ENCODE results near the gene MINDY4B. TPM values are rescaled to one million over a fixed set of nuclear protein-coding genes. Genes with fewer than 3 reads are reported as not detected.
"Not testable (repeated sequence)": the region's sequence is repeated elsewhere in the genome, so short reads cannot be mapped to it uniquely, and the experiment has no call there.

Gene MINDY4B
- total RNA-seq, 3 donors from 2014 or later (not counting 1 experiment from before 2014, with no cell fraction given): not detected

DNA sequence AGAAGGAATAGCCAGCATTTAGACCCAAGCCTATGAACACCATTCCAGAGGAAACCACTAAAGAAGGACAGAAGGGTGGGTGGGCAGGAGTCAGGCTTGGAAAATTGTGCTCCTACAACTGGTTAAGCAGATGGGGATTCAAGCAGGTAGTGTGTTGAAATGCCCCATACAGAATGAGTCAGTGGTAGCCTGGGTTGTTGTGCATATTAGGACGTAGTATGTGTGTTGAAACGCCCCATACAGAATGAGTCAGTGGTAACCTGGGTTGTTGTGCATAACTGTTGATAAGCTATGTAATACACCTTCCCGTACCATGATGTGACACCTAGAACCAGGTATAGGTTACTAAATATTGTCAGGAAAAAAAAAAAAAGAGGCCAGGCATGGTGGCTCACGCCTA is 34.0 kb downstream of the MINDY4B start:
- Histone ChIP-seq H3K27me3 (ENCODE audit: control insufficient read depth, insufficient read depth, low read length) (no peaks in the 10 kb centered on the region), H3K9me3 (ENCODE audit: control insufficient read depth, insufficient read depth, low read length) (no peaks in the 10 kb centered on the region), H3K4me1 (ENCODE audit: control insufficient read depth, insufficient read depth, low read length) (no peaks in the 10 kb centered on the region), H3K27ac (ENCODE audit: low read length) (no peak overlapping the region), H3K4me3 (ENCODE audit: low read length) (no peak overlapping the region), H3K36me3 (ENCODE audit: control insufficient read depth, insufficient read depth, low read length) (no peaks in the 10 kb centered on the region)
- Mint-ChIP-seq H3K4me3 (no peak overlapping the region), H3K36me3 (no peaks in the 10 kb centered on the region), H3K27ac (no peak overlapping the region), H3K27me3 (ENCODE audit: low read depth in 2 of 2) (peaks cover 8 to 13% of the 10 kb centered on the region in 2 donors), H3K9me3 (no peaks in the 10 kb centered on the region), H3K4me1 (no peaks in the 10 kb centered on the region)
- no peak for TF ChIP-seq CTCF (IDR thresholded peaks at IDR 0.05)
- ATAC-seq (no peak), DNase-seq (no peak)
- WGBS (ENCODE audit: insufficient coverage): 85% methylated on average over 4 of the region's 4 CpGs
- intact Hi-C loops (cut with micrococcal nuclease): no loop called here

- H3K4me1 Mint-ChIP-seq: peaks cover 0 to 2% of the 10 kb centered on the region in 2 donors
- 94% methylated on average over 3 of the region's 3 CpGs for WGBS (ENCODE audit: insufficient coverage)
- DNase-seq: no peak
- H3K36me3 Mint-ChIP-seq: no peaks in the 10 kb centered on the region
- H3K27ac ChIP-seq (ENCODE audit: low read length): no peak overlapping the region
- H3K27ac Mint-ChIP-seq: no peak overlapping the region
- peaks cover 9 to 14% of the 10 kb centered on the region in 2 donors for H3K27me3 Mint-ChIP-seq (ENCODE audit: low read depth in 2 of 2)
- H3K4me1 ChIP-seq (ENCODE audit: control insufficient read depth, insufficient read depth, low read length): no peaks in the 10 kb centered on the region
- no peaks in the 10 kb centered on the region for H3K9me3 ChIP-seq (ENCODE audit: control insufficient read depth, insufficient read depth, low read length)
- intact Hi-C loops (cut with micrococcal nuclease): no loop called here
- H3K27me3 ChIP-seq (ENCODE audit: control insufficient read depth, insufficient read depth, low read length): no peaks in the 10 kb centered on the region
- no peaks in the 10 kb centered on the region for H3K9me3 Mint-ChIP-seq
- ATAC-seq: no peak
- H3K4me3 ChIP-seq (ENCODE audit: low read length): no peak overlapping the region
- no peak overlapping the region for H3K4me3 Mint-ChIP-seq
- TF ChIP-seq CTCF (IDR thresholded peaks at IDR 0.05): no peak
- H3K36me3 ChIP-seq (ENCODE audit: control insufficient read depth, insufficient read depth, low read length): no peaks in the 10 kb centered on the region
These were observed 34.8 kb downstream of the MINDY4B start for GRCh38 chr3:150870406-150870805.

GRCh38 chr3:150868282-150868681 is 37.0 kb downstream of the MINDY4B start:
- no peaks in the 10 kb centered on the region for H3K4me1 ChIP-seq (ENCODE audit: control insufficient read depth, insufficient read depth, low read length)
- no peak overlapping the region for H3K27ac ChIP-seq (ENCODE audit: low read length)
- H3K9me3 Mint-ChIP-seq: no peaks in the 10 kb centered on the region
- TF ChIP-seq CTCF (IDR thresholded peaks at IDR 0.05): no peak
- H3K36me3 Mint-ChIP-seq: no peaks in the 10 kb centered on the region
- no peak for ATAC-seq
- 100% methylated on average over 3 of the region's 3 CpGs for WGBS (ENCODE audit: insufficient coverage)
- H3K4me1 Mint-ChIP-seq: peaks cover 0 to 13% of the 10 kb centered on the region in 2 donors
- H3K27me3 Mint-ChIP-seq (ENCODE audit: low read depth in 2 of 2): peaks cover 20 to 23% of the 10 kb centered on the region in 2 donors
- no peak overlapping the region for H3K4me3 ChIP-seq (ENCODE audit: low read length)
- H3K4me3 Mint-ChIP-seq: no peak overlapping the region
- no peak for DNase-seq
- no peak overlapping the region for H3K27ac Mint-ChIP-seq
- H3K9me3 ChIP-seq (ENCODE audit: control insufficient read depth, insufficient read depth, low read length): no peaks in the 10 kb centered on the region
- H3K36me3 ChIP-seq (ENCODE audit: control insufficient read depth, insufficient read depth, low read length): no peaks in the 10 kb centered on the region
- H3K27me3 ChIP-seq (ENCODE audit: control insufficient read depth, insufficient read depth, low read length): no peaks in the 10 kb centered on the region
- intact Hi-C loops (cut with micrococcal nuclease): no loop called here

- H3K27ac ChIP-seq (ENCODE audit: low read length): no peak overlapping the region
- Mint-ChIP-seq H3K36me3 (no peaks in the 10 kb centered on the region), H3K27me3 (ENCODE audit: low read depth in 2 of 2) (peaks cover 23% of the 10 kb centered on the region in 2 donors), H3K27ac (no peak overlapping the region), H3K4me3 (no peak overlapping the region), H3K4me1 (peaks cover 0 to 13% of the 10 kb centered on the region in 2 donors), H3K9me3 (no peaks in the 10 kb centered on the region)
- no peak for TF ChIP-seq CTCF (IDR thresholded peaks at IDR 0.05)
- 57% methylated on average over 2 of the region's 3 CpGs for WGBS (ENCODE audit: insufficient coverage)
- no peaks in the 10 kb centered on the region for H3K27me3 ChIP-seq (ENCODE audit: control insufficient read depth, insufficient read depth, low read length)
- no peaks in the 10 kb centered on the region for H3K4me1 ChIP-seq (ENCODE audit: control insufficient read depth, insufficient read depth, low read length)
- H3K9me3 ChIP-seq (ENCODE audit: control insufficient read depth, insufficient read depth, low read length): no peaks in the 10 kb centered on the region
- H3K36me3 ChIP-seq (ENCODE audit: control insufficient read depth, insufficient read depth, low read length): no peaks in the 10 kb centered on the region
- intact Hi-C loops (cut with micrococcal nuclease): no loop called here
- ATAC-seq (no peak), DNase-seq (no peak)
- no peak overlapping the region for H3K4me3 ChIP-seq (ENCODE audit: low read length)
These were observed 37.8 kb downstream of the MINDY4B start for GRCh38 chr3:150867434-150867833.

GRCh38 chr3:150863921-150864320 is 41.3 kb downstream of the MINDY4B start:
- not testable (repeated sequence) for H3K9me3 ChIP-seq (ENCODE audit: control insufficient read depth, insufficient read depth, low read length); H3K36me3 ChIP-seq (ENCODE audit: control insufficient read depth, insufficient read depth, low read length); H3K27ac ChIP-seq (ENCODE audit: low read length); H3K36me3 Mint-ChIP-seq; DNase-seq; H3K27me3 ChIP-seq (ENCODE audit: control insufficient read depth, insufficient read depth, low read length); H3K9me3 Mint-ChIP-seq; H3K27ac Mint-ChIP-seq; ATAC-seq; H3K4me1 ChIP-seq (ENCODE audit: control insufficient read depth, insufficient read depth, low read length); H3K4me3 Mint-ChIP-seq; H3K4me3 ChIP-seq (ENCODE audit: low read length)
- Mint-ChIP-seq H3K4me1 (peaks cover 0 to 13% of the 10 kb centered on the region in 2 donors), H3K27me3 (ENCODE audit: low read depth in 2 of 2) (peaks cover 23 to 33% of the 10 kb centered on the region in 2 donors)
- 77% methylated on average over 5 of the region's 5 CpGs for WGBS (ENCODE audit: insufficient coverage)
- intact Hi-C loops (cut with micrococcal nuclease): loop anchor here (2.0 kb wide), 1 partner anchor 77 kb away; no protein-coding TSS in a partner anchor
